Spleen (tissue), 3 donors: Measurements from ENCODE around the gene GOLGA3.

Experiments
- POLR2A ChIP-seq, 3 donors: fragments of 450-650 bp; IDR thresholded peaks; one replicate each; pipeline ENCODE4 v1.5.1; 2017; ENCODE audit warnings: antibody characterized with exemption in 3 of 3, mild to moderate bottlenecking in 1 of 3
- POLR2AphosphoS5 ChIP-seq, 3 donors: sonication (generic); formaldehyde crosslinking; IDR thresholded peaks; one replicate each; pipeline ENCODE4 v1.5.1; 2017; ENCODE audit warnings: antibody characterized with exemption in 3 of 3

DNA sequence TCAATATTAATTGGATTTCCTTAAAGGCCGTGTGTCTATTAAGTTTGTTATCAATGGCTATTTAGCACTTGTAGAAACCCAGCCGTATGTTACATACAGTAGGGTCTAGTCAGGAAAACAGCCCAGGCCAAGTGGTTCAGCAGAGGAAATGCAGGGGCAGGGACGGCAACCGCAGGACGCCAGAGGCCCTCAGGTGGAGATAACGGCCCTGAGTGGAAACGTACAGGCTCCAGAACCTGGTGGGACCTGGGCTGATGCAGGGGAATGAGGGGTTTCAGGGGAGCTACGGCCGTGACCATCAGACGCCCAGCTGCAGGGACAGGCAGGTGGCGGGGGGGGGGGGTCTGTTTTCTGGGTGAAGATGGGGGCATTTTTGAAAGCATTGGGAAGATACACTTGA is 63.3 kb downstream of the GOLGA3 start:
- TF ChIP-seq POLR2AphosphoS5 (IDR thresholded peaks at IDR 0.05) (no peak), POLR2A (IDR thresholded peaks at IDR 0.05) (no peak)
